Muscle of leg (tissue), 11 donors: ENCODE measurements around the gene PPWD1. TPM values are rescaled to one million over a fixed set of nuclear protein-coding genes. Genes with fewer than 3 reads are reported as not detected.
"Not testable (repeated sequence)": the region's sequence is repeated elsewhere in the genome, so short reads cannot be mapped to it uniquely, and the experiment has no call there.

Experiments used
- DNase-seq: peaks from one replicate; pipeline ENCODE4 v3.0.0; 2013
- H3K27ac ChIP-seq: one replicate; pipeline ENCODE4 v1.5.1; 2013; ENCODE audit warnings: mild to moderate bottlenecking, low read length, control low read depth
- H3K27me3 ChIP-seq: one replicate; pipeline ENCODE4 v1.6.1; 2013; ENCODE audit warnings: low read length; ENCODE audit not compliant: control insufficient read depth, insufficient read depth
- H3K36me3 ChIP-seq: one replicate; pipeline ENCODE4 v1.6.1; 2013; ENCODE audit warnings: low read length; ENCODE audit not compliant: control insufficient read depth, insufficient read depth
- H3K4me1 ChIP-seq: one replicate; pipeline ENCODE4 v1.6.1; 2013; ENCODE audit warnings: low read length; ENCODE audit not compliant: control insufficient read depth, insufficient read depth
- H3K4me3 ChIP-seq: one replicate; pipeline ENCODE4 v1.5.1; 2013; ENCODE audit warnings: low read length, control low read depth
- H3K9me3 ChIP-seq: replicated peaks from 2 replicates; pipeline ENCODE4 v1.6.1; 2013; ENCODE audit warnings: low read depth, low read length; ENCODE audit not compliant: control insufficient read depth
- WGBS: methylation state at CpG from one replicate; pipeline ENCODE4 v1.1.5; 2013; ENCODE audit warnings: missing lambda C conversion rate; ENCODE audit not compliant: insufficient coverage; 5-methylcytosine and 5-hydroxymethylcytosine counted together
- polyA plus RNA-seq, 8 donors: library from polyadenylated mRNA; unstranded; fragments of 120-200 nt; gene quantifications; one replicate each; pipeline versions ENCODE4 v1.2.1 to v1.2.3, GENCODE V29; 2013; ENCODE audit warnings: inconsistent platforms in 1 of 8, low replicate concordance in 1 of 8; ENCODE audit not compliant: insufficient read length in 8 of 8, insufficient read depth in 1 of 8
- total RNA-seq: library from RNA; stranded (reverse); fragments of 120-200 nt; gene quantifications from one replicate; pipeline ENCODE4 v1.2.4, GENCODE V29; 2013

The PPWD1 gene
- total and polyA plus RNA-seq, 9 donors, result 31.8 to 51.9 (median 36.3) TPM

DNA sequence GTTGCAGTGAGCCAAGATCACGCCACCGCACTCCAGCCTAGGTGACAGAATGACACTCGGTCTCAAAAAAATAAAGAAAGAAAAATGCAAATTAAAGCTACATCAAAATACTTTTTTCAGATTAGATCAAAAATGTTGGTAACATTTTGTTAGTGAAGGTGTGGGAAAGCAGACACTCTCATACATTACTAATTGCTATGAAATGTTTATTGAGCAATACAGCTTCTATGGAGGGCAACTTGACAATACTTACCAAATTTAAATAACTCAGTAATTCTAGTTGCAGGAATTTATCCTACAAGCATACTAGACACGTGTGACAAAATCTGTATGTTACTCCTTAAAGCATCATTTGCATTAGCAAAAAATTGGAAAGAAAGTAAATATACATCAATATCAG lies 56.9 kb downstream of the PPWD1 start:
- Histone ChIP-seq H3K27ac (no peak overlapping the region), H3K9me3 (no peaks in the 10 kb centered on the region), H3K36me3 (peaks cover 7% of the 10 kb centered on the region), H3K4me3 (no peak overlapping the region), H3K4me1 (peaks cover 4% of the 10 kb centered on the region), H3K27me3 (no peaks in the 10 kb centered on the region)
- no peak for DNase-seq
- WGBS, result no CpG with 5 or more reads among the region's 4 CpGs

DNA sequence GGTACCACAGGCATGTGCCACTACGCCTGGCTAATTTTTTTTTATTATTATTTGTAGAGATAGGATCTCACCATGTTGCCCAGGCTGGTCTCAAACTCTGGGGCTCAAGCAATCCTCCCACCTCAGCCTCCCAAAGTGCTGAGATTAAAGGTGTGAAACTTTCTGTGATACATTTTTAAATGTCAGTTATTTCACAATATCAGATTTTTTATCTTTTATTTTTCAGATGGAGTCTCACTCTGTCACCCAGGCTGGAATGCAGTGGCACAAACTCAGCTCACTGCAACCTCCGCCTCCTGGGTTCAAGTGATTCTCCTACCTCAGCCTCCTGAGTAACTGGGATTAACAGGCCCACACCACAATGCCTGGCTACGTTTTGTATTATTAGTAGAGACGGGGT lies 58.9 kb downstream of the PPWD1 start:
- not testable (repeated sequence) for H3K27ac ChIP-seq, DNase-seq, H3K4me3 ChIP-seq, H3K9me3 ChIP-seq, H3K27me3 ChIP-seq, H3K36me3 ChIP-seq, H3K4me1 ChIP-seq
- WGBS, result no CpG with 5 or more reads among the region's 4 CpGs

- Histone ChIP-seq H3K4me3 (peak overlapping the region; percentile 84), H3K36me3 (peaks cover 2% of the 10 kb centered on the region), H3K27ac (peak overlapping the region; percentile 95), H3K4me1 (peaks cover 6% of the 10 kb centered on the region), H3K27me3 (no peaks in the 10 kb centered on the region), H3K9me3 (no peaks in the 10 kb centered on the region)
- peak; percentile 7 for DNase-seq
- WGBS, result no CpG with 5 or more reads among the region's 9 CpGs
Measured at GRCh38 chr5:65623482-65623881, 60.4 kb downstream of the PPWD1 start.

GRCh38 chr5:65624025-65624570 lies 61.0 kb downstream of the PPWD1 start, which contains the start of gene TRIM23:
Gene TRIM23 (minus strand): TSS chr5:65624333. CDS start chr5:65624274, 59 bp downstream.
- 2% methylated on average over 10 of the region's 32 CpGs for WGBS
- Histone ChIP-seq H3K36me3 (peaks cover 3% of the 10 kb centered on the region), H3K27ac (peak within 1 kb of the TSS; percentile 95), H3K9me3 (no peaks in the 10 kb centered on the region), H3K27me3 (no peaks in the 10 kb centered on the region), H3K4me3 (peak within 1 kb of the TSS; percentile 84), H3K4me1 (peaks cover 6% of the 10 kb centered on the region)
- DNase-seq, result peak; percentile 98

- no peaks in the 10 kb centered on the region for H3K9me3 ChIP-seq
- H3K27me3 ChIP-seq, result no peaks in the 10 kb centered on the region
- WGBS, result under 1% methylated on average over 25 of the region's 36 CpGs
- H3K36me3 ChIP-seq, result peaks cover 7% of the 10 kb centered on the region
- peak; percentile 97 for DNase-seq
- peak within 1 kb of the TSS; percentile 95 for H3K27ac ChIP-seq
- H3K4me1 ChIP-seq, result peaks cover 6% of the 10 kb centered on the region
- peak within 1 kb of the TSS; percentile 84 for H3K4me3 ChIP-seq
Measured at GRCh38 chr5:65624571-65625555, 61.8 kb downstream of the PPWD1 start, which contains the start of the genes SHLD3 and TRAPPC13. Gene SHLD3 (plus strand): TSS chr5:65625027. CDS start chr5:65629588, 4,561 bp downstream. Gene TRAPPC13 (plus strand): TSS chr5:65625027. CDS start chr5:65625061, 34 bp downstream.

GRCh38 chr5:65625743-65626142 lies 62.6 kb downstream of the PPWD1 start:
- H3K36me3 ChIP-seq, result peaks cover 7% of the 10 kb centered on the region
- no CpG with 5 or more reads among the region's 6 CpGs for WGBS
- DNase-seq, result no peak
- no peaks in the 10 kb centered on the region for H3K27me3 ChIP-seq
- H3K4me1 ChIP-seq, result peaks cover 6% of the 10 kb centered on the region
- peak overlapping the region; percentile 84 for H3K4me3 ChIP-seq
- H3K9me3 ChIP-seq, result no peaks in the 10 kb centered on the region
- no peak overlapping the region for H3K27ac ChIP-seq

DNA sequence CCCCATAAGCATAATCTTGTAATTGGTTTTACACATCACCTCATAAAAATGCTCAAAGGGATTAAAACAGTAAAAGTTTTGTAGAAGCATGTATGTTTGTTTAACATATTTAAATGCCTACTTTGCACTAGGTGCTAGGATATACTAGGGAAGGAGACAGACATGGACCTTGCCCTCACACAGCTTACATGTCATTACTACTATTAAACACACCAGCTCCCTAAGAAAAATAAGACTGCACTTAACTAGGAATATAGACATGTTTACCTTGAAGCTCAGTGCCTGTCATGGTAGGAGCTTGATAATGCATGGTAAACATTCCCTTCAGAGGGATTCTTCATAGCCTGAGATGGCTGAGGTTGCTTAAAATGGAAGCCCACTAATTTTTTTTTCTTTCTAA lies 67.9 kb downstream of the PPWD1 start:
- no peak overlapping the region for H3K4me3 ChIP-seq
- H3K4me1 ChIP-seq, result peaks cover 2% of the 10 kb centered on the region
- no peak overlapping the region for H3K27ac ChIP-seq
- H3K27me3 ChIP-seq, result no peaks in the 10 kb centered on the region
- H3K36me3 ChIP-seq, result peaks cover 11% of the 10 kb centered on the region
- DNase-seq, result no peak
- H3K9me3 ChIP-seq, result no peaks in the 10 kb centered on the region

Other genes with a start within 250 kb of the PPWD1 start
- gene ADAMTS6, start 81.4 kb upstream of the PPWD1 start, total RNA-seq, result 3.2 TPM
- 1 to 10 TPM in 5 of 8 donors, under 1 TPM in 3; 0.80 to 2.3 (median 1.3) TPM for gene ADAMTS6, start 81.4 kb upstream of the PPWD1 start, polyA plus RNA-seq
- gene CENPK, start 128 bp upstream of the PPWD1 start, total RNA-seq, result 14.6 TPM
- gene CENPK, start 128 bp upstream of the PPWD1 start, polyA plus RNA-seq, result 10 to 100 TPM; 11.8 to 21.2 (median 15.9) TPM
- gene TRIM23, start 61.0 kb downstream of the PPWD1 start, total RNA-seq, result 24.1 TPM
- gene TRIM23, start 61.0 kb downstream of the PPWD1 start, polyA plus RNA-seq, result 10 to 100 TPM; 11.8 to 19.8 (median 18.2) TPM
- gene SHLD3, start 61.7 kb downstream of the PPWD1 start, total RNA-seq, result 2.9 TPM
- gene SHLD3, start 61.7 kb downstream of the PPWD1 start, polyA plus RNA-seq, result 1 to 10 TPM; 2.1 to 3.7 (median 2.5) TPM
- gene TRAPPC13, start 61.7 kb downstream of the PPWD1 start, total RNA-seq, result 28.9 TPM
- gene TRAPPC13, start 61.7 kb downstream of the PPWD1 start, polyA plus RNA-seq, result 10 to 100 TPM; 16.2 to 21.1 (median 19.9) TPM
- 6.6 TPM for gene SGTB, start 158.8 kb downstream of the PPWD1 start, total RNA-seq
- 10 to 100 TPM in 1 of 8 donors, 1 to 10 TPM in 7; 6.2 to 11.6 (median 9.5) TPM for gene SGTB, start 158.8 kb downstream of the PPWD1 start, polyA plus RNA-seq
- 18.4 TPM for gene NLN, start 158.9 kb downstream of the PPWD1 start, total RNA-seq
- 10 to 100 TPM; 10.2 to 19.6 (median 16.5) TPM for gene NLN, start 158.9 kb downstream of the PPWD1 start, polyA plus RNA-seq